Panc1 (cell line): ENCODE results near the gene NDUFS6.

ENCODE experiments used
- CTCF ChIP-seq: fragments of 450-650 bp; IDR thresholded peaks from 2 replicates; pipeline ENCODE4 v1.5.1; 2017; ENCODE audit warnings: mild to moderate bottlenecking
- REST ChIP-seq, 2 experiments: IDR thresholded peaks; 2 replicates each; pipeline ENCODE4 v1.6.1; 2011 to 2012; ENCODE audit warnings: low read depth in 2 of 2, control low read depth in 1 of 2, low read length in 1 of 2, mild to moderate bottlenecking in 1 of 2, moderate library complexity in 1 of 2; ENCODE audit not compliant: insufficient read depth in 1 of 2

- TF ChIP-seq CTCF, result no peak
- no peak for TF ChIP-seq REST (IDR thresholded peaks at IDR 0.05; ENCODE audit: insufficient read depth in 1 of 2, low read depth in 2 of 2, low read length in 1 of 2)
Observed at GRCh38 chr5:1835431-1835830, 34.2 kb downstream of the NDUFS6 start.
